Measurements from ENCODE around the gene KCNIP3.

The KCNIP3 gene

GRCh38 chr2:95345563-95346230 is 48.5 kb downstream of the KCNIP3 start (continued):
- TF ChIP-seq ZNF394 (tag by site-specific recombination; IDR thresholded peaks at IDR 0.05; ENCODE audit: borderline replicate concordance), result no peak
- no peak for TF ChIP-seq ZNF629 (tag by site-specific recombination; IDR thresholded peaks at IDR 0.05)
- TF ChIP-seq KLF9 (tag by site-specific recombination; IDR thresholded peaks at IDR 0.05; ENCODE audit: low read depth), result peak; percentile 39; the same call in 1 of the 2 replicates
- TF ChIP-seq ZNF639 (tag by site-specific recombination; IDR thresholded peaks at IDR 0.05), result no peak
- TF ChIP-seq ZNF138 (tag by site-specific recombination; IDR thresholded peaks at IDR 0.05; ENCODE audit: borderline replicate concordance), result no peak
- no peak for TF ChIP-seq HOXA7 (CRISPR knock-in tag; IDR thresholded peaks at IDR 0.05; ENCODE audit: borderline replicate concordance)
- no peak for TF ChIP-seq ZNF707 (tag by site-specific recombination; IDR thresholded peaks at IDR 0.05)
- TF ChIP-seq ZNF548 (tag by site-specific recombination; IDR thresholded peaks at IDR 0.05), result no peak
- no peak for TF ChIP-seq ZBTB44 (tag by site-specific recombination; IDR thresholded peaks at IDR 0.05)
- no peak for TF ChIP-seq ZNF10 (tag by site-specific recombination; IDR thresholded peaks at IDR 0.05)
- TF ChIP-seq ELK4 (IDR thresholded peaks at IDR 0.05; ENCODE audit: borderline replicate concordance, low read depth, low read length), result no peak
- peak; percentile 63; the same call in 1 of the 2 replicates for TF ChIP-seq ZNF366 (tag by site-specific recombination; conservative IDR thresholded peaks at IDR 0.05)
- TF ChIP-seq ZNF580 (tag by site-specific recombination; IDR thresholded peaks at IDR 0.05), result 0 out of 2 replicates have a peak, but pooled peaks have one; percentile 20
- TF ChIP-seq ZNF18 (tag by site-specific recombination; IDR thresholded peaks at IDR 0.05), result no peak
- no peak for TF ChIP-seq ZNF112 (tag by site-specific recombination; IDR thresholded peaks at IDR 0.05)
- no peak for TF ChIP-seq EGR2 (tag by site-specific recombination; IDR thresholded peaks at IDR 0.05; ENCODE audit: low read depth)
- TF ChIP-seq ZNF335 (tag by site-specific recombination; conservative IDR thresholded peaks at IDR 0.05), result peak; percentile 100
- no peak for TF ChIP-seq ZSCAN18 (tag by site-specific recombination; IDR thresholded peaks at IDR 0.05)
- no peak for TF ChIP-seq ZNF311 (tag by site-specific recombination; IDR thresholded peaks at IDR 0.05; ENCODE audit: borderline replicate concordance)
- no peak for TF ChIP-seq ZNF473 (tag by site-specific recombination; IDR thresholded peaks at IDR 0.05)
- no peak for TF ChIP-seq ZNF391 (tag by site-specific recombination; IDR thresholded peaks at IDR 0.05; ENCODE audit: borderline replicate concordance, low read depth)
- no peak for TF ChIP-seq ZNF518A (tag by site-specific recombination; conservative IDR thresholded peaks at IDR 0.05; ENCODE audit: low read depth)
- no peak for TF ChIP-seq ZNF701 (tag by site-specific recombination; IDR thresholded peaks at IDR 0.05)
- TF ChIP-seq OVOL3 (tag by site-specific recombination; IDR thresholded peaks at IDR 0.05), result no peak
- no peak for TF ChIP-seq ZNF248 (tag by site-specific recombination; IDR thresholded peaks at IDR 0.05)
